Neuronal stem cell (in vitro differentiated cells): ENCODE results near the gene ANAPC7.
A peak's percentile ranks its signal among the peaks of the same experiment; 100 is the strongest.
"Not testable (repeated sequence)": the region's sequence is repeated elsewhere in the genome, so short reads cannot be mapped to it uniquely, and the experiment has no call there.

Source experiments
- DNase-seq: peaks from one replicate; pipeline ENCODE4 v3.0.0-alpha.2; 2013; ENCODE audit warnings: low spot score
- H2AFZ ChIP-seq: one replicate; pipeline ENCODE4 v1.6.1; 2013; ENCODE audit warnings: mild to moderate bottlenecking, low read length, inconsistent platforms
- H2AK5ac ChIP-seq: 2 replicates; pipeline ENCODE4 v1.6.1; 2013; ENCODE audit warnings: low read depth, mild to moderate bottlenecking, inconsistent platforms, low read length, moderate library complexity, mixed read lengths
- H2BK120ac ChIP-seq: 2 replicates; pipeline ENCODE4 v1.6.1; 2013; ENCODE audit warnings: low read depth, mild to moderate bottlenecking, inconsistent platforms, low read length, moderate library complexity, mixed read lengths
- H2BK12ac ChIP-seq: one replicate; pipeline ENCODE4 v1.6.1; 2013; ENCODE audit warnings: low read length, inconsistent platforms
- H2BK15ac ChIP-seq: 2 replicates; pipeline ENCODE4 v1.6.1; 2013; ENCODE audit warnings: mild to moderate bottlenecking, low read length, inconsistent platforms, mixed read lengths
- H2BK5ac ChIP-seq: one replicate; pipeline ENCODE4 v1.6.1; 2013; ENCODE audit warnings: inconsistent platforms, mild to moderate bottlenecking, low read length, moderate library complexity
- H3K14ac ChIP-seq: one replicate; pipeline ENCODE4 v1.6.1; 2013; ENCODE audit warnings: low read length, inconsistent platforms
- H3K18ac ChIP-seq: 2 replicates; pipeline ENCODE4 v1.6.1; 2013; ENCODE audit warnings: low read length, inconsistent platforms
- H3K23ac ChIP-seq: 2 replicates; pipeline ENCODE4 v1.6.1; 2013; ENCODE audit warnings: low read depth, mild to moderate bottlenecking, mixed read lengths, low read length, inconsistent platforms; ENCODE audit not compliant: poor library complexity
- H3K27ac ChIP-seq: replicated peaks from 3 replicates; pipeline ENCODE4 v1.5.1; 2013; ENCODE audit warnings: low read length, inconsistent platforms
- H3K27me3 ChIP-seq, 3 experiments: 2 replicates each; pipeline ENCODE4 v1.6.1; 2013; ENCODE audit warnings: low read length in 3 of 3, mild to moderate bottlenecking in 2 of 3, inconsistent platforms in 1 of 3, low read depth in 1 of 3, mixed read lengths in 1 of 3, moderate library complexity in 1 of 3; ENCODE audit not compliant: control insufficient read depth in 3 of 3, insufficient read depth in 3 of 3
- H3K36me3 ChIP-seq, 2 donors: replicated peaks in 1 of 2; 2 replicates each; pipeline ENCODE4 v1.6.1; 2013; ENCODE audit warnings: low read length in 2 of 2; ENCODE audit not compliant: control insufficient read depth in 2 of 2, insufficient read depth in 2 of 2
- H3K4ac ChIP-seq: 2 replicates; pipeline ENCODE4 v1.6.1; 2013; ENCODE audit warnings: inconsistent platforms, mild to moderate bottlenecking, low read length, moderate library complexity
- H3K4me1 ChIP-seq, 2 donors: 1 replicate in 1 of 2; 2 replicates in 1 of 2; pipeline ENCODE4 v1.6.1; 2013; ENCODE audit warnings: low read length in 2 of 2, low read depth in 1 of 2; ENCODE audit not compliant: control insufficient read depth in 2 of 2, insufficient read depth in 1 of 2
- H3K4me2 ChIP-seq: one replicate; pipeline ENCODE4 v1.6.1; 2013; ENCODE audit warnings: mild to moderate bottlenecking, low read length, inconsistent platforms; ENCODE audit not compliant: insufficient read depth, poor library complexity, severe bottlenecking
- H3K4me3 ChIP-seq, 2 donors: 2 replicates each; pipeline ENCODE4 v1.5.1; 2013; ENCODE audit warnings: low read length in 2 of 2, mild to moderate bottlenecking in 2 of 2, inconsistent platforms in 1 of 2, moderate library complexity in 1 of 2
- H3K79me1 ChIP-seq: one replicate; pipeline ENCODE4 v1.6.1; 2013; ENCODE audit warnings: low read depth, mild to moderate bottlenecking, inconsistent platforms, low read length, moderate library complexity
- H3K9ac ChIP-seq: one replicate; pipeline ENCODE4 v1.6.1; 2013; ENCODE audit warnings: mild to moderate bottlenecking, low read depth, low read length, inconsistent platforms; ENCODE audit not compliant: poor library complexity
- H3K9me3 ChIP-seq, 2 donors: replicated peaks in 1 of 2; 2 replicates each; pipeline versions ENCODE3 to v1.6.1; 2013; ENCODE audit warnings: low read length in 2 of 2, mild to moderate bottlenecking in 2 of 2, inconsistent platforms in 1 of 2, low read depth in 1 of 2, mixed read lengths in 1 of 2, moderate library complexity in 1 of 2; ENCODE audit not compliant: control insufficient read depth in 2 of 2, insufficient read depth in 1 of 2
- H4K8ac ChIP-seq: one replicate; pipeline ENCODE4 v1.6.1; 2013; ENCODE audit warnings: low read depth, mild to moderate bottlenecking, inconsistent platforms, low read length, moderate library complexity
- H4K91ac ChIP-seq: one replicate; pipeline ENCODE4 v1.6.1; 2013; ENCODE audit warnings: low read length, low read depth, mild to moderate bottlenecking, inconsistent platforms; ENCODE audit not compliant: poor library complexity
- WGBS, 2 donors: extraction: QIAGEN DNeasy Blood & Tissue Kit; methylation state at CpG; one replicate each; pipeline ENCODE4 v1.1.7; 2013; ENCODE audit warnings: missing lambda C conversion rate in 2 of 2, mixed read lengths in 1 of 2; ENCODE audit not compliant: insufficient read length in 2 of 2, insufficient replicate concordance in 1 of 2; ENCODE audit errors: extremely low coverage in 2 of 2; 5-methylcytosine and 5-hydroxymethylcytosine counted together

ANAPC7 gene

GRCh38 chr12:110382683-110383082 is 20.8 kb downstream of the ANAPC7 start:
- H3K27ac ChIP-seq: no peak overlapping the region

GRCh38 chr12:110379631-110380030 is 23.9 kb downstream of the ANAPC7 start:
- Histone ChIP-seq H3K4me2 (no peak overlapping the region), H2AK5ac (no peak overlapping the region), H2AFZ (no peak overlapping the region), H2BK120ac (no peak overlapping the region), H2BK15ac (no peak overlapping the region), H3K4me3 (no peak overlapping the region), H3K79me1 (no peaks in the 10 kb centered on the region), H4K91ac (no peak overlapping the region), H3K23ac (no peak overlapping the region), H2BK5ac (no peak overlapping the region), H3K27ac (no peak overlapping the region), H4K8ac (no peak overlapping the region), H3K4ac (no peak overlapping the region), H3K9me3 (peaks cover 0 to 2% of the 10 kb centered on the region in 2 donors), H3K14ac (no peak overlapping the region), H3K27me3 (peaks cover 0 to 2% (median 0%) of the 10 kb centered on the region in 3 experiments), H3K9ac (no peak overlapping the region), H3K4me1 (no peaks in the 10 kb centered on the region), H3K36me3 (peaks cover 44 to 92% of the 10 kb centered on the region in 2 donors), H2BK12ac (no peak overlapping the region), H3K18ac (no peak overlapping the region)
- WGBS, 2 donors: no CpG with 5 or more reads among the region's 2 CpGs
- DNase-seq: no peak

More at GRCh38 chr12:110382683-110383082, 20.8 kb downstream of the ANAPC7 start:
- Histone ChIP-seq H2BK15ac (no peak overlapping the region), H4K8ac (no peak overlapping the region), H3K27me3 (peaks cover 0 to 2% (median 0%) of the 10 kb centered on the region in 3 experiments), H3K14ac (no peak overlapping the region), H4K91ac (no peak overlapping the region), H2BK5ac (peak overlapping the region; percentile 53), H3K9me3 (peaks cover 0 to 2% of the 10 kb centered on the region in 2 donors), H2AFZ (no peak overlapping the region), H3K4me1 (no peaks in the 10 kb centered on the region), H3K36me3 (peaks cover 38 to 91% of the 10 kb centered on the region in 2 donors), H3K4ac (no peak overlapping the region), H2BK12ac (no peak overlapping the region), H3K4me3 (no peak overlapping the region), H3K4me2 (no peak overlapping the region), H2BK120ac (no peak overlapping the region), H3K23ac (no peak overlapping the region), H3K18ac (no peak overlapping the region), H3K79me1 (no peaks in the 10 kb centered on the region), H3K9ac (no peak overlapping the region), H2AK5ac (no peak overlapping the region)
- no CpG with 5 or more reads among the region's 4 CpGs for WGBS, 2 donors
- no peak for DNase-seq

- peaks cover 0 to 2% (median 0%) of the 10 kb centered on the region in 3 experiments for H3K27me3 ChIP-seq
- H3K14ac ChIP-seq: no peak overlapping the region
- no peak overlapping the region for H3K4me3 ChIP-seq
- H3K23ac ChIP-seq: no peak overlapping the region
- H4K8ac ChIP-seq: no peak overlapping the region
- peaks cover 44 to 92% of the 10 kb centered on the region in 2 donors for H3K36me3 ChIP-seq
- no peak overlapping the region for H3K9ac ChIP-seq
- H2AFZ ChIP-seq: no peak overlapping the region
- H3K79me1 ChIP-seq: no peaks in the 10 kb centered on the region
- H2AK5ac ChIP-seq: no peak overlapping the region
- H2BK15ac ChIP-seq: no peak overlapping the region
- H3K4me1 ChIP-seq: no peaks in the 10 kb centered on the region
- no peak overlapping the region for H4K91ac ChIP-seq
- no peak overlapping the region for H2BK5ac ChIP-seq
- no CpG with 5 or more reads among the region's 3 CpGs for WGBS, 2 donors
- peaks cover 0 to 2% of the 10 kb centered on the region in 2 donors for H3K9me3 ChIP-seq
- no peak overlapping the region for H3K27ac ChIP-seq
- no peak overlapping the region for H2BK120ac ChIP-seq
- no peak overlapping the region for H3K18ac ChIP-seq
- DNase-seq: no peak
- H2BK12ac ChIP-seq: no peak overlapping the region
- H3K4ac ChIP-seq: no peak overlapping the region
- H3K4me2 ChIP-seq: no peak overlapping the region
Observed at GRCh38 chr12:110379197-110379596, 24.3 kb downstream of the ANAPC7 start.

GRCh38 chr12:110378131-110378790 is 25.2 kb downstream of the ANAPC7 start:
- peaks cover 53 to 97% of the 10 kb centered on the region in 2 donors for H3K36me3 ChIP-seq
- H2BK15ac ChIP-seq: not testable (repeated sequence)
- no CpG with 5 or more reads among the region's 17 CpGs for whole genome bisulfite sequencing, 2 donors

More at GRCh38 chr12:110378131-110378790, 25.2 kb downstream of the ANAPC7 start:
- H3K79me1 ChIP-seq, H4K91ac ChIP-seq, H2BK5ac ChIP-seq, H2AFZ ChIP-seq, H3K23ac ChIP-seq, H2AK5ac ChIP-seq, H3K4me3 ChIP-seq, H3K27ac ChIP-seq, H3K18ac ChIP-seq, H3K4me1 ChIP-seq, H3K9ac ChIP-seq, H4K8ac ChIP-seq, H2BK120ac ChIP-seq, H3K4me2 ChIP-seq, DNase-seq, H3K27me3 ChIP-seq, H3K14ac ChIP-seq, H2BK12ac ChIP-seq, H3K9me3 ChIP-seq, H3K4ac ChIP-seq: not testable (repeated sequence)
